D341Med (cell line): Measurements from ENCODE around the gene LIAS.
"Not testable (repeated sequence)": the region's sequence is repeated elsewhere in the genome, so short reads cannot be mapped to it uniquely, and the experiment has no call there.

Experiments used
- DNase-seq: peaks from one replicate; pipeline ENCODE4 v3.0.0; 2012; ENCODE audit warnings: low spot score

Gene LIAS

GRCh38 chr4:39458505-39459300, at the start of gene LIAS, which contains the start of gene RPL9:
TSS of gene LIAS (plus strand) at chr4:39459056. CDS start at chr4:39459118, 62 bp downstream.
TSS of gene RPL9 (minus strand) at chr4:39458922. CDS start at chr4:39458439, 483 bp downstream.
- DNase-seq = peak; percentile 93

GRCh38 chr4:39410415-39410814, 48.4 kb upstream of the LIAS start:
- DNase-seq = no peak

- DNase-seq = not testable (repeated sequence)
Observed at GRCh38 chr4:39411561-39411960, 47.3 kb upstream of the LIAS start.

- DNase-seq = no peak
Observed at GRCh38 chr4:39415678-39416283, 43.1 kb upstream of the LIAS start.

- no peak for DNase-seq
Observed at GRCh38 chr4:39422247-39422646, 36.6 kb upstream of the LIAS start.

- not testable (repeated sequence) for DNase-seq
Observed at GRCh38 chr4:39425297-39425696, 33.6 kb upstream of the LIAS start.

GRCh38 chr4:39426728-39427127, 32.1 kb upstream of the LIAS start:
- no peak for DNase-seq

GRCh38 chr4:39427520-39428114, 31.2 kb upstream of the LIAS start:
- DNase-seq = no peak

- no peak for DNase-seq
Observed at GRCh38 chr4:39429476-39430334, 29.2 kb upstream of the LIAS start.

- DNase-seq = no peak
Observed at GRCh38 chr4:39433878-39434492, 24.9 kb upstream of the LIAS start.

- no peak for DNase-seq
Observed at GRCh38 chr4:39435659-39436563, 22.9 kb upstream of the LIAS start.

- DNase-seq = no peak
Observed at GRCh38 chr4:39441593-39441992, 17.3 kb upstream of the LIAS start.

GRCh38 chr4:39442998-39443397, 15.9 kb upstream of the LIAS start:
- DNase-seq = no peak

GRCh38 chr4:39446483-39446841, 12.4 kb upstream of the LIAS start:
- DNase-seq = no peak

- DNase-seq = peak; percentile 49
Observed at GRCh38 chr4:39446842-39447573, 11.8 kb upstream of the LIAS start.

GRCh38 chr4:39450618-39451017, 8.2 kb upstream of the LIAS start:
- no peak for DNase-seq

- DNase-seq = no peak
Observed at GRCh38 chr4:39451423-39452023, 7.3 kb upstream of the LIAS start.

- DNase-seq = no peak
Observed at GRCh38 chr4:39452153-39452859, 6.5 kb upstream of the LIAS start.
